Breast epithelium (tissue), 4 donors: Measurements from ENCODE around the gene KIF26B. TPM values are rescaled to one million over a fixed set of nuclear protein-coding genes. Genes with fewer than 3 reads are reported as not detected.

Experiments
- DNase-seq, 2 donors: peaks; one replicate each; pipeline ENCODE4 v3.0.0-alpha.2; 2019; ENCODE audit warnings: low spot score in 2 of 2
- H3K27ac ChIP-seq, 2 donors: fragments of 200-600 bp; sonication (generic) in 1 of 2; one replicate each; pipeline ENCODE4 v1.5.1; 2016 to 2019; ENCODE audit warnings: mild to moderate bottlenecking in 1 of 2
- H3K27me3 ChIP-seq, 2 donors: fragments of 200-600 bp; sonication (generic) in 1 of 2; one replicate each; pipeline versions ENCODE4 v1.5.1 to v1.6.0; 2017 to 2019; ENCODE audit warnings: control low read depth in 1 of 2, mild to moderate bottlenecking in 1 of 2
- H3K36me3 ChIP-seq: fragments of 200-600 bp; one replicate; pipeline ENCODE4 v1.5.1; 2019
- H3K4me1 ChIP-seq, 2 donors: fragments of 200-600 bp; sonication (generic); one replicate each; pipeline ENCODE4 v1.5.1; 2016 to 2019; ENCODE audit warnings: control low read depth in 1 of 2
- H3K4me3 ChIP-seq, 3 donors: fragments of 200-600 bp; sonication (generic); 1 replicate in 2 of 3; 2 replicates in 1 of 3; pipeline ENCODE4 v1.5.1; 2016 to 2019; ENCODE audit warnings: mild to moderate bottlenecking in 3 of 3, moderate library complexity in 2 of 3
- H3K9me3 ChIP-seq, 2 donors: fragments of 200-600 bp; sonication (generic) in 1 of 2; one replicate each; pipeline ENCODE4 v1.5.1; 2016 to 2019; ENCODE audit warnings: control low read depth in 1 of 2
- CTCF ChIP-seq, 3 donors: fragments of 450-650 bp; IDR thresholded peaks; one replicate each; pipeline ENCODE4 v1.5.1; 2016 to 2017; ENCODE audit warnings: antibody characterized with exemption in 3 of 3, mild to moderate bottlenecking in 3 of 3, moderate library complexity in 3 of 3
- POLR2A ChIP-seq: fragments of 450-650 bp; IDR thresholded peaks from one replicate; pipeline ENCODE4 v1.6.1; 2016; ENCODE audit warnings: antibody characterized with exemption, mild to moderate bottlenecking, moderate library complexity
- POLR2AphosphoS5 ChIP-seq, 3 donors: sonication (generic); formaldehyde crosslinking; IDR thresholded peaks; one replicate each; pipeline ENCODE4 v1.6.1; 2017; ENCODE audit warnings: antibody characterized with exemption in 3 of 3
- intact Hi-C: fragments of 100-400 bp; cut with DNase I; formaldehyde crosslinking; loops from one replicate; pipeline ENCODE4 v1.15.1; 2023; ENCODE audit warnings: low total_unique reads
- total RNA-seq, 3 donors: library from RNA; depleted of rRNA; stranded (reverse); fragments of >200 nt; gene quantifications; one replicate each; pipeline ENCODE4 v1.1.0, GENCODE V29; 2016

Gene KIF26B
- total RNA-seq, 3 donors from 2014 or later, result 0.32 to 1.0 (median 0.33) TPM

GRCh38 chr1:245177071-245177900 is 22.5 kb downstream of the KIF26B start:
- Histone ChIP-seq H3K4me1 (no peaks in the 10 kb centered on the region), H3K4me3 (no peak overlapping the region), H3K36me3 (no peaks in the 10 kb centered on the region), H3K27ac (no peak overlapping the region), H3K9me3 (no peaks in the 10 kb centered on the region), H3K27me3 (no peaks in the 10 kb centered on the region)
- no peak for TF ChIP-seq POLR2A
- no peak for TF ChIP-seq CTCF (IDR thresholded peaks at IDR 0.05)
- TF ChIP-seq POLR2AphosphoS5 (IDR thresholded peaks at IDR 0.05), result no peak
- intact Hi-C loops, result no loop called here
- no peak for DNase-seq

- no peak overlapping the region for H3K4me3 ChIP-seq
- no peak for DNase-seq
- no peaks in the 10 kb centered on the region for H3K9me3 ChIP-seq
- intact Hi-C loops, result no loop called here
- no peaks in the 10 kb centered on the region for H3K4me1 ChIP-seq
- no peak overlapping the region for H3K27ac ChIP-seq
- no peaks in the 10 kb centered on the region for H3K27me3 ChIP-seq
- no peaks in the 10 kb centered on the region for H3K36me3 ChIP-seq
- TF ChIP-seq CTCF (IDR thresholded peaks at IDR 0.05) (no peak), POLR2AphosphoS5 (IDR thresholded peaks at IDR 0.05) (no peak), POLR2A (no peak)
Observed at GRCh38 chr1:245179706-245180105, 24.9 kb downstream of the KIF26B start.

DNA sequence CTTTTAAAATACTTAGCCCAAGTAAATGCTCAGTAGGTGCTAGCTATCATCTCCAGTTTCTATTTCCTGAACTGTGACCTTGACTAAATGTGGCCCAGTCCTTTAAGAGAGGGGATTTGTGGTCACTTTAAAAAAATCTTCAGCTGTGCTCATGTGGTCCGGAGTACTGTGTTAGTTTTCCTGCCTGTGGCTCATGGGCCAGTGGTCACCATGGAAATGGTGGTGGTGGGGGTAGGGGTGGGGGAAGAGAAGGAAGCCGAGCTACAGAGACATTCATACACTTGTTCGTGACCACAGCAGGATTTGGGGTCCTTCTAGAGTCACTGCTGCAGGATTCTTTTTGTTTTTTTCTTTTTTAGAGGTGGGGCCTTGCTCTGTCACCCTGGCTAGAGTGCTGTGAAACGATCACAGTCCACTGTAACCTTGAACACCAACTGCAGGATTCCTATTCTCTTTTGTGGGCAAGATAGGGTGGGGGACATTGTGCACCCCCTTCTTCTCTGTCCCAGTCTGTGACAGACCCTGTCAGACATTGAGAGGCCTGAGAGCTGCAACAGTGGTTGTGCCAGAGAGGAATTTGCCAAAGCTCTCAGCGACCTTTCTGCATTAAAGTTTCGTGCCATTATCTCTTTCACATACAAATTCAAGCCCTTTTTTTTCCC is 25.8 kb downstream of the KIF26B start:
- H3K27ac ChIP-seq, result no peak overlapping the region
- intact Hi-C loops, result no loop called here

GRCh38 chr1:245181158-245181517 is 26.4 kb downstream of the KIF26B start:
- Histone ChIP-seq H3K9me3 (no peaks in the 10 kb centered on the region), H3K36me3 (no peaks in the 10 kb centered on the region), H3K27me3 (no peaks in the 10 kb centered on the region), H3K27ac (no peak overlapping the region), H3K4me3 (no peak overlapping the region), H3K4me1 (no peaks in the 10 kb centered on the region)
- intact Hi-C loops, result no loop called here
- no peak for TF ChIP-seq POLR2AphosphoS5 (IDR thresholded peaks at IDR 0.05)
- TF ChIP-seq POLR2A, result no peak
- TF ChIP-seq CTCF (IDR thresholded peaks at IDR 0.05), result no peak
- DNase-seq, result no peak

More for the DNA sequence above, 25.8 kb downstream of the KIF26B start:
- Histone ChIP-seq H3K27me3 (no peaks in the 10 kb centered on the region), H3K36me3 (no peaks in the 10 kb centered on the region), H3K9me3 (no peaks in the 10 kb centered on the region), H3K4me1 (no peaks in the 10 kb centered on the region), H3K4me3 (no peak overlapping the region)
- no peak for TF ChIP-seq POLR2AphosphoS5 (IDR thresholded peaks at IDR 0.05)
- no peak for TF ChIP-seq POLR2A
- TF ChIP-seq CTCF (IDR thresholded peaks at IDR 0.05), result no peak
- DNase-seq, result no peak

GRCh38 chr1:245182028-245182427 is 27.2 kb downstream of the KIF26B start:
- no peak for TF ChIP-seq CTCF (IDR thresholded peaks at IDR 0.05)
- Histone ChIP-seq H3K27ac (no peak overlapping the region), H3K36me3 (no peaks in the 10 kb centered on the region), H3K4me3 (no peak overlapping the region), H3K4me1 (no peaks in the 10 kb centered on the region), H3K9me3 (no peaks in the 10 kb centered on the region), H3K27me3 (no peaks in the 10 kb centered on the region)
- intact Hi-C loops, result no loop called here
- no peak for DNase-seq
